Cardiac fibroblast (primary cell): ENCODE measurements around the gene PRKN.

Experiments used
- DNase-seq, 2 donors: peaks; one replicate each; pipeline versions ENCODE4 v3.0.0 to v3.0.0-alpha.2; 2010; ENCODE audit warnings: low read depth in 2 of 2
- H3K4me3 ChIP-seq, 2 donors: replicated peaks in 1 of 2; 1 replicate in 1 of 2; 2 replicates in 1 of 2; pipeline ENCODE4 v1.5.1; 2011; ENCODE audit warnings: low read depth in 2 of 2, low read length in 2 of 2, mild to moderate bottlenecking in 2 of 2, moderate library complexity in 1 of 2
- TF ChIP-seq, protein P1 (sequence below): IDR thresholded peaks from one replicate; pipeline ENCODE4 v1.5.1; 2011; ENCODE audit warnings: low read depth, mild to moderate bottlenecking, low read length, inconsistent platforms

Gene PRKN

DNA sequence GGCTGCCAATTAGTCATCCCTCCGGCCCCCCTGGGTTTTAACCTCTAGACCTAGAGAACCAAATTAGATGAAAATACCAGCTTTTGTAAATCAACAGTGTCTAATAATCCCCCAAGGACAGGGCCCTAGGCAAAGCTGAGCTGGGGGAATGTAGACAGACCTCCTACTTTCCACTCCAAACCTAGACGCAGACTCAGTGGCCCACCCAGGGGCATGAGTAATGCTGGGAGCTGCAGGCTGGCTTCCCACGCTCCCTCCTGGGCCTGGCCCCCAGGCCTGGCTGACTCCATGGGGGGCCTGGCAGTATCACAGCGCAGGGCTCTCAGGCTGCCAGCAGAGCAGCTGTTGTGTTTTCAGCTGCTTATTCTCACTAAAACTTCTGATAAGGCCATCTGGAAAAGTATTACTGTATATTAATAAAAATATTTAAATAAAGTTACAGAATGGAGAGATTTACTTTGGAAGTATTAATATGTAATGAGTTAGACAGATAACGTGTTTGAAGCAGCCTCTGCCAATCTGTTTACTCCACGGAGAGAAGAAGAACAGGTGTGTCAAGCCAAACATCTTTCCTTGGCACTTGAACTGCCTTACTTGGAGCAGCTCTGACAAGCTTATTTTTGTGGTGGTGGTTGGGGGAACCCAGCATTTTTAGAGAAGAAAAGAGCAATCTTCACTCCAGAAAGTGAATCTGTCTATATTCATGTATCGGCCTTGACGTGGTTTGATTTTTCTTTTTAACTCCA is 1309.7 kb downstream of the PRKN start:
- no peak overlapping the region for H3K4me3 ChIP-seq
- peak; percentile 93 to 95 for DNase-seq
- TF ChIP-seq, protein P1, sequence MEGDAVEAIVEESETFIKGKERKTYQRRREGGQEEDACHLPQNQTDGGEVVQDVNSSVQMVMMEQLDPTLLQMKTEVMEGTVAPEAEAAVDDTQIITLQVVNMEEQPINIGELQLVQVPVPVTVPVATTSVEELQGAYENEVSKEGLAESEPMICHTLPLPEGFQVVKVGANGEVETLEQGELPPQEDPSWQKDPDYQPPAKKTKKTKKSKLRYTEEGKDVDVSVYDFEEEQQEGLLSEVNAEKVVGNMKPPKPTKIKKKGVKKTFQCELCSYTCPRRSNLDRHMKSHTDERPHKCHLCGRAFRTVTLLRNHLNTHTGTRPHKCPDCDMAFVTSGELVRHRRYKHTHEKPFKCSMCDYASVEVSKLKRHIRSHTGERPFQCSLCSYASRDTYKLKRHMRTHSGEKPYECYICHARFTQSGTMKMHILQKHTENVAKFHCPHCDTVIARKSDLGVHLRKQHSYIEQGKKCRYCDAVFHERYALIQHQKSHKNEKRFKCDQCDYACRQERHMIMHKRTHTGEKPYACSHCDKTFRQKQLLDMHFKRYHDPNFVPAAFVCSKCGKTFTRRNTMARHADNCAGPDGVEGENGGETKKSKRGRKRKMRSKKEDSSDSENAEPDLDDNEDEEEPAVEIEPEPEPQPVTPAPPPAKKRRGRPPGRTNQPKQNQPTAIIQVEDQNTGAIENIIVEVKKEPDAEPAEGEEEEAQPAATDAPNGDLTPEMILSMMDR = no peak

DNA sequence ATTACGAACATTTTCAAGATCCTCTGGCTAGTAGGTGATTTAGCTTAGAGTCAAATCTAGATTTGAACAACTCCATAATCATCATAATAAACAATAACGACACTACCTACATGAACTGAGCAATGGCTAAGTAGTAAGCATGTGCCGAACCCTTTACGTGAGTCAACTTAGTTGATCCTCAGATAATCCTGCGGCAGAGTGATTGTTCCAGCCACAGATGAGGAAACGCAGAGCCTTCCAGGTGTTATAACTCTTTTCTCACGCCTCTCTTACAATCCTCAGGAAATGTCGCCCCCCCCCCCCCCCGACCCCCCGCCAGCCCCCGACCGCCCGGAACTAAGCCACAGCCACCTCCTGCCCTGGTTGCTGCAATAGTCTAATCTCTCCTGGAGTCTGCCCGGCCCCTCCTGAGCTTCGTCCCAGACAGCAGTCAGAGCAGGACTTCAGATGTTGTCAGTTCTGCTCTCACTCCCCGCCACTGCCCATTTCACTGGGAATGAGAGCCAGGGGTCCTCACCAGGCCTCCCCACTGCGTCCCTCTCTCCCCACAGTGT is 1312.2 kb downstream of the PRKN start:
- TF ChIP-seq, protein P1 = no peak
- H3K4me3 ChIP-seq = no peak overlapping the region
- no peak for DNase-seq

DNA sequence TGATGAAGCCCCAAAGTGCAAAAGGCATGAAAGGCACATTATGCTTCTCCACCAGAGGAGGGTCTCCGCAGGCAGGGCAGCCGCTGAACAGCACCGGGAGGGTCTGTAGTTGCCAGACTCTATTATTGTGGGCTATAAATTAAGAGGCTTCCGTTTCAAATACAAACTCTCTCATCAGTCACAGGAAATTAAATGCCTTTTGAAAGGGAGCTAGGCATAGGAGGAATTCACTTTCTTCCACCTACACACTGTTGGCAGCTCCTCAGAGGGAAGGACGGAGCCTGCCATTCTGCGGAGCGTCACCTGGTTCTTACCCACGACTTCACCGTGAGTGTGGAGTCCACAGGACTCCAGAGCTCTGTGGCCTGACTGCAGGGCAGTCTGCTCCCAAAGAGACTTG is 1312.9 kb downstream of the PRKN start:
- TF ChIP-seq, protein P1 = no peak
- DNase-seq = no peak
- H3K4me3 ChIP-seq = no peak overlapping the region

DNA sequence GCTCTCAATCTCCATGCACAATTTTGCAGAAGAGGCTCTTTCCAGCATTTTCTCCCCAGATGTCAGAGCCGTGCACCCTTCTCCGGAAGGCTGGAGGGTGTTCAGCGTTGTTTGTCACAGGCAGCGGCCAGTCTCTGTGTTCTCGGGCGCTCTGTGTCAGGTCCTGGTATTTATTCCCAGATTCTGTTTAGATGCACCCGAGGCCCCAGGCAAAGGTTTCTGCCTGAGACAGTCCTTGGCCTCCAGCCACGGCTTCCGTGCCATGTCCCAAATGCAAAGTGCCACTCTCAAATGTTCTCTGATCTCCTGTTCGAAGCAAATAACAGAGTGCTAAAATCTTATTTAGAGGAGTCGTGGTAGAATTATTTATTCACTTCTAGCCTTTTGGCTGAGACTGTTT is 1313.4 kb downstream of the PRKN start:
- DNase-seq = no peak
- TF ChIP-seq, protein P1 = no peak
- no peak overlapping the region for H3K4me3 ChIP-seq

DNA sequence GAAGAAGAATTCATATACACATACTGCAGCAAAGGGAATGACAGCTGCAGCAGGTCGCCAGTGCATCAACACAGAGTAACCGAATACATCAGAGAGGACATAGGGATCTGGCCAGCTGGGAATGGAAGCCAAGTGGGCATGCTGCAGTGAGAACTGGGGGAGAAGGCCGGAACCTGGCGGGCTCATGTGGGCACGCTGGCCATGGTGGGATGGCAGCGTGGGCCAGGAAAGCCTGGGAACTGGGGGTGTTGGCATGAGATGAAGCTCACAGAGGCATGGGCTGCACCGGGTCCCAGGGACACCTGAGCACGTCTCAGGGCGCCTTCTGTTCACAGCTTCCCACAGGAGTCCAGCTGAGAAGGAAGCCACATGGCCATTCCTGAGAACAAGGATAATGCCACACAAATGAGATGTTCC is 1314.2 kb downstream of the PRKN start:
- H3K4me3 ChIP-seq = no peak overlapping the region
- no peak for DNase-seq
- TF ChIP-seq, protein P1 = no peak

DNA sequence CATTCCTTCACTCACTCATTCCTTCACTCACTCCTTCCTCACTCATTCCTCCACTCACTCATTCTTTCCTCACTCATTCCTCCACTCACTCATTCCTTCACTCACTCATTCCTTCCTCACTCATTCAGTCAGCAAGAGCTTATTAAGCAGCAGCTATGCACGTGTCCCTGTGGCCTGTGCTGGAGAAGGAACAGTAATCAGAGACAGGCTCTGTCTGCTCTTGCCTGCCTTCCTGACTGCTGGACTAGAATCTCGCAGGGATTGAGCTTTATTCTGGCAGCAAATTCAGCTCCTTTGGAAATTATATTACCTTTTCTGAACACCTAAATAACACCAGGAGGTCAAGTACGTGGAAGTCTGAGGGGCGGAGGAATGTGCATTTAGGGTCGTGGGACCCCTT is 1314.8 kb downstream of the PRKN start:
- no peak for DNase-seq
- TF ChIP-seq, protein P1 = no peak
- no peak overlapping the region for H3K4me3 ChIP-seq
